ENCODE measurements around the gene SP7.

- TF ChIP-seq CTCF (IDR thresholded peaks at IDR 0.05; ENCODE audit: low read length) (no peak), EZH2phosphoT487 (IDR thresholded peaks at IDR 0.05; ENCODE audit: low read length) (no peak)
These were observed 5.5 kb downstream of the SP7 start for GRCh38 chr12:53330671-53331070.
